HCT116 (cell line): ENCODE data around the gene LACC1. TPM values are rescaled to one million over a fixed set of nuclear protein-coding genes. Genes with fewer than 3 reads are reported as not detected.

ENCODE experiments used
- ATAC-seq: fragments of 200-7000 bp; cut with Tn5 transposase; 2 replicates; pipeline ENCODE4 v1.9.1; 2020; ENCODE audit warnings: mild to moderate bottlenecking, moderate library complexity
- BruUV-seq: library from RNA; stranded (reverse); fragments of 400-500 nt; replicated peaks from 2 replicates; lab custom pipeline; 2021; lab: Mats Ljungman, UMichigan
- CTCF ChIA-PET: fragments of 300-600 bp; sonication (Branson Sonifier 250); formaldehyde crosslinking; loops from one replicate; lab custom pipeline; 2021; ENCODE audit warnings: antibody characterized with exemption; lab: Charles Lee
- POLR2A ChIA-PET: fragments of 300-600, 350-600 bp; sonication (Branson Sonifier 250); formaldehyde crosslinking; loops from one replicate; lab custom pipeline; 2021; ENCODE audit warnings: antibody characterized with exemption; lab: Charles Lee
- RAD21 ChIA-PET, 2 experiments: fragments of 300-600 bp; sonication (Branson Sonifier 250); formaldehyde crosslinking; loops; one replicate each; lab custom pipeline; 2023; ENCODE audit warnings: low total read pairs in 2 of 2; ENCODE audit not compliant: uncharacterized antibody in 2 of 2, unreplicated experiment in 2 of 2, low non-redundant PET in 1 of 2; lab: Charles Lee
- DNase-seq: peaks from one replicate; pipeline ENCODE4 v3.0.0-alpha.2; 2010; ENCODE audit warnings: low read depth, low spot score
- H2AFZ ChIP-seq: fragments of 200-600 bp; shearing (Covaris generic), sonication (generic); 2 replicates; pipeline ENCODE4 v1.6.1; 2017; ENCODE audit warnings: low read depth, mixed run types, mixed read lengths, antibody characterized with exemption, low read length; ENCODE audit not compliant: poor library complexity, severe bottlenecking
- H3K27ac ChIP-seq: 2 replicates; pipeline ENCODE4 v1.5.1; 2012; ENCODE audit warnings: low read depth, low read length
- H3K27me3 ChIP-seq: fragments of 200-600 bp; sonication (generic); 2 replicates; pipeline ENCODE4 v1.6.1; 2016; ENCODE audit warnings: mixed run types, low read length, mixed read lengths; ENCODE audit not compliant: insufficient read depth
- H3K36me3 ChIP-seq, 2 experiments: fragments of 200-500 bp in 1 of 2; fragments of 200-600 bp in 1 of 2; sonication (Bioruptor generic) in 1 of 2; sonication (generic) in 1 of 2; 2 replicates each; pipeline versions ENCODE4 v1.5.1 to v1.6.1; 2014 to 2016; ENCODE audit warnings: low read length in 2 of 2, inconsistent platforms in 1 of 2, mixed read lengths in 1 of 2, mixed run types in 1 of 2; ENCODE audit not compliant: insufficient read depth in 2 of 2, control insufficient read depth in 1 of 2
- H3K4me1 ChIP-seq, 2 experiments: fragments of 200-600 bp in 1 of 2; sonication (generic) in 1 of 2; 2 replicates each; pipeline versions ENCODE4 v1.5.1 to v1.6.1; 2012 to 2017; ENCODE audit warnings: low read length in 2 of 2, inconsistent platforms in 1 of 2, mild to moderate bottlenecking in 1 of 2, mixed read lengths in 1 of 2, mixed run types in 1 of 2, moderate library complexity in 1 of 2; ENCODE audit not compliant: insufficient read depth in 2 of 2, control insufficient read depth in 1 of 2
- H3K4me2 ChIP-seq: fragments of 200-600 bp; sonication (generic); 2 replicates; pipeline ENCODE4 v1.6.1; 2017; ENCODE audit warnings: mixed run types, low read length, mixed read lengths
- H3K4me3 ChIP-seq, 2 experiments: fragments of 200-600 bp in 1 of 2; sonication (generic) in 1 of 2; replicated peaks in 1 of 2; 2 replicates each; pipeline ENCODE4 v1.5.1; 2011 to 2016; ENCODE audit warnings: low read length in 2 of 2, control low read depth in 1 of 2, low read depth in 1 of 2, mild to moderate bottlenecking in 1 of 2, mixed read lengths in 1 of 2, mixed run types in 1 of 2
- H3K79me2 ChIP-seq: fragments of 200-600 bp; sonication (generic); 2 replicates; pipeline ENCODE4 v1.6.1; 2017; ENCODE audit warnings: mild to moderate bottlenecking, mixed run types, low read length, moderate library complexity, mixed read lengths; ENCODE audit not compliant: insufficient read depth
- H3K9ac ChIP-seq: fragments of 200-600 bp; sonication (generic); 2 replicates; pipeline ENCODE4 v1.6.1; 2016; ENCODE audit warnings: low read length, mixed read lengths
- H3K9me2 ChIP-seq: fragments of 200-600 bp; sonication (generic), shearing (Covaris generic); 2 replicates; pipeline ENCODE4 v1.6.1; 2017; ENCODE audit warnings: mixed run types, mild to moderate bottlenecking, moderate library complexity; ENCODE audit not compliant: insufficient read depth
- H3K9me3 ChIP-seq, 2 experiments: fragments of 200-500 bp in 1 of 2; fragments of 200-600 bp in 1 of 2; sonication (Bioruptor generic) in 1 of 2; sonication (generic) in 1 of 2; 2 replicates each; pipeline ENCODE4 v1.6.1; 2014 to 2017; ENCODE audit warnings: low read length in 2 of 2, mixed read lengths in 2 of 2, inconsistent platforms in 1 of 2, low read depth in 1 of 2, mild to moderate bottlenecking in 1 of 2, mixed run types in 1 of 2, moderate library complexity in 1 of 2; ENCODE audit not compliant: control insufficient read depth in 1 of 2, insufficient read depth in 1 of 2
- H4K20me1 ChIP-seq: fragments of 200-600 bp; sonication (generic), shearing (Covaris generic); 2 replicates; pipeline ENCODE4 v1.6.1; 2017; ENCODE audit warnings: mixed run types, mild to moderate bottlenecking, moderate library complexity; ENCODE audit not compliant: insufficient read depth
- ATF3 ChIP-seq: IDR thresholded peaks from 2 replicates; pipeline ENCODE4 v1.6.1; 2012
- CBX3 ChIP-seq: IDR thresholded peaks from 2 replicates; pipeline ENCODE4 v1.6.1; 2012; ENCODE audit warnings: low read depth
- CEBPB ChIP-seq: IDR thresholded peaks from 2 replicates; pipeline ENCODE4 v1.6.1; 2012; ENCODE audit warnings: low read depth
- CTCF ChIP-seq, 3 experiments: fragments of 200-600 bp in 1 of 3; sonication (generic) in 1 of 3; IDR thresholded peaks in 2 of 3; conservative IDR thresholded peaks in 1 of 3; 2 replicates each; pipeline ENCODE4 v1.5.1; 2012 to 2017; ENCODE audit warnings: low read depth in 2 of 3, low read length in 2 of 3, antibody characterized with exemption in 1 of 3, borderline replicate concordance in 1 of 3, control low read depth in 1 of 3, mild to moderate bottlenecking in 1 of 3, mixed read lengths in 1 of 3, mixed run types in 1 of 3, moderate library complexity in 1 of 3; ENCODE audit not compliant: insufficient read depth in 1 of 3
- EGR1 ChIP-seq: IDR thresholded peaks from 2 replicates; pipeline ENCODE4 v1.6.1; 2012; ENCODE audit warnings: low read depth
- ELF1 ChIP-seq: IDR thresholded peaks from 2 replicates; pipeline ENCODE4 v1.6.1; 2012; ENCODE audit warnings: low read depth, borderline replicate concordance
- MAX ChIP-seq: IDR thresholded peaks from 2 replicates; pipeline ENCODE4 v1.6.1; 2012
- POLR2A ChIP-seq: IDR thresholded peaks from 2 replicates; pipeline ENCODE4 v1.7.0; 2011; ENCODE audit warnings: borderline replicate concordance; ENCODE audit not compliant: insufficient read depth, insufficient read length; ENCODE audit errors: extremely low read depth
- RAD21 ChIP-seq: IDR thresholded peaks from 2 replicates; pipeline ENCODE4 v1.6.1; 2012; ENCODE audit warnings: low read depth, mild to moderate bottlenecking
- SP1 ChIP-seq: IDR thresholded peaks from 2 replicates; pipeline ENCODE4 v1.6.1; 2012; ENCODE audit warnings: low read depth
- TCF7L2 ChIP-seq: IDR thresholded peaks from 2 replicates; pipeline ENCODE4 v1.7.0; 2011; ENCODE audit warnings: borderline replicate concordance, inconsistent platforms; ENCODE audit not compliant: insufficient read depth, insufficient read length; ENCODE audit errors: extremely low read depth
- YY1 ChIP-seq: IDR thresholded peaks from 2 replicates; pipeline ENCODE4 v1.6.1; 2011; ENCODE audit warnings: low read length, low read depth, moderate library complexity, mild to moderate bottlenecking; ENCODE audit not compliant: insufficient replicate concordance; ENCODE audit errors: extremely low read depth
- ZFX ChIP-seq: fragments of 450-650 bp; IDR thresholded peaks from 2 replicates; pipeline ENCODE4 v1.6.1; 2017
- ZNF274 ChIP-seq: fragments of 200-500 bp; sonication (Bioruptor generic); IDR thresholded peaks from 2 replicates; pipeline ENCODE4 v1.6.1; 2014; ENCODE audit warnings: mild to moderate bottlenecking, low read depth, low read length, inconsistent platforms
- intact Hi-C: fragments of 100-400 bp; cut with micrococcal nuclease; formaldehyde crosslinking; loops from 2 replicates; pipeline ENCODE4 v1.10.0; 2022
- total RNA-seq: library from RNA; stranded (reverse); gene quantifications from one replicate; pipeline ENCODE4 v1.2.1, GENCODE V29; 2021; ENCODE audit not compliant: unreplicated experiment

The LACC1 gene
- total RNA-seq, 1 experiment from 2014 or later: 2.6 TPM

- Histone ChIP-seq H3K79me2 (no peaks in the 10 kb centered on the region), H3K9me2 (no peaks in the 10 kb centered on the region), H3K27me3 (no peaks in the 10 kb centered on the region), H3K4me3 (no peak overlapping the region)
- no peak for DNase-seq
- no peak for ATAC-seq
- POLR2A ChIA-PET: interaction anchor here (0.6 kb wide), 1 partner anchor 33 kb away, joined by 4 read pairs; no protein-coding TSS in a partner anchor
- TF ChIP-seq YY1 (no peak), SP1 (0 out of 2 replicates have a peak, but pooled peaks have one; percentile 8), ZFX (no peak), TCF7L2 (no peak), MAX (no peak), POLR2A (no peak), ATF3 (no peak)
- TF ChIP-seq, all 23 proteins: peak for 1
- no peaks in the 10 kb centered on the region for H3K36me3 ChIP-seq
- no peaks in the 10 kb centered on the region for H3K9me3 ChIP-seq
- no peak overlapping the region for H3K9ac ChIP-seq
- no peaks in the 10 kb centered on the region for H4K20me1 ChIP-seq
- H3K4me1 ChIP-seq: no peaks in the 10 kb centered on the region
- no peak overlapping the region for H3K27ac ChIP-seq
- no peak overlapping the region for H3K4me2 ChIP-seq
- ChIA-PET CTCF (interaction anchor here (1.8 kb wide), 1 partner anchor 35 kb away, joined by 7 read pairs; no protein-coding TSS in a partner anchor), RAD21 (no interaction called here)
- intact Hi-C loops: no loop called here
- BruUV-seq: no TSS peak
- no peak overlapping the region for H2AFZ ChIP-seq
Observed at GRCh38 chr13:43838909-43839308, 40.8 kb upstream of the LACC1 start.

GRCh38 chr13:43846496-43847158 is 33.1 kb upstream of the LACC1 start:
- Histone ChIP-seq H3K27ac (no peak overlapping the region), H3K27me3 (no peaks in the 10 kb centered on the region), H3K9me3 (no peaks in the 10 kb centered on the region; a peak in 1 of 4 replicates), H3K4me1 (0 out of 4 replicates have a peak, but pooled peaks cover 0 to 4% of the 10 kb centered on the region in 2 experiments), H2AFZ (no peak overlapping the region), H4K20me1 (no peaks in the 10 kb centered on the region), H3K79me2 (no peaks in the 10 kb centered on the region), H3K9me2 (no peaks in the 10 kb centered on the region), H3K36me3 (no peaks in the 10 kb centered on the region; a peak in 1 of 4 replicates), H3K4me2 (no peak overlapping the region), H3K9ac (no peak overlapping the region), H3K4me3 (no peak overlapping the region)
- no peak for ATAC-seq
- intact Hi-C loops: no loop called here
- RAD21 ChIA-PET: no interaction called here
- BruUV-seq: no TSS peak
- TF ChIP-seq ELF1 (no peak), RAD21 (no peak), ZFX (no peak), CBX3 (no peak), CTCF (IDR thresholded peaks at IDR 0.05 in 2 of 3, conservative IDR thresholded peaks at IDR 0.05 in 1 of 3; ENCODE audit: borderline replicate concordance in 1 of 3, insufficient read depth in 1 of 3, low read depth in 2 of 3, low read length in 2 of 3) (no peak), YY1 (no peak), ZNF274 (no peak), CEBPB (no peak), EGR1 (no peak), MAX (no peak)
- no peak for DNase-seq
- POLR2A ChIA-PET: no interaction called here
- CTCF ChIA-PET: no interaction called here
